NCI-H446 (cell line): ENCODE data around the gene POU2F1.
A peak's percentile ranks its signal among the peaks of the same experiment; 100 is the strongest.

Experiments
- DNase-seq, 2 experiments: peaks; one replicate each; lab custom pipeline; 2025; lab: John Stamatoyannopoulos, UW

POU2F1 gene

GRCh38 chr1:167423684-167424619 lies 203.3 kb downstream of the POU2F1 start:
- no peak for DNase-seq

GRCh38 chr1:167425482-167425881 lies 204.8 kb downstream of the POU2F1 start:
- no peak for DNase-seq

- no peak for DNase-seq
Observed at GRCh38 chr1:167426716-167427115, 206.0 kb downstream of the POU2F1 start.

- peak in 1 of 2 experiments; percentile 51 for DNase-seq
Observed at GRCh38 chr1:167427848-167428247, 207.2 kb downstream of the POU2F1 start.

- DNase-seq, result no peak
Observed at GRCh38 chr1:167428395-167428794, 207.7 kb downstream of the POU2F1 start.

- DNase-seq, result no peak
Observed at GRCh38 chr1:167429612-167430011, 208.9 kb downstream of the POU2F1 start.

GRCh38 chr1:167430134-167430848 lies 209.6 kb downstream of the POU2F1 start:
- DNase-seq, result no peak

- no peak for DNase-seq
Observed at GRCh38 chr1:167430849-167431242, 210.2 kb downstream of the POU2F1 start.

- no peak for DNase-seq
Observed at GRCh38 chr1:167431261-167431908, 210.7 kb downstream of the POU2F1 start.

GRCh38 chr1:167431909-167432650 lies 211.4 kb downstream of the POU2F1 start:
- DNase-seq, result no peak

- DNase-seq, result peak in 1 of 2 experiments; percentile 34
Observed at GRCh38 chr1:167432780-167433179, 212.1 kb downstream of the POU2F1 start.

GRCh38 chr1:167433884-167434283 lies 213.2 kb downstream of the POU2F1 start:
- no peak for DNase-seq

GRCh38 chr1:167434306-167434705 lies 213.6 kb downstream of the POU2F1 start:
- DNase-seq, result no peak

GRCh38 chr1:167435484-167435883 lies 214.8 kb downstream of the POU2F1 start:
- DNase-seq, result no peak

GRCh38 chr1:167438171-167439138 lies 217.8 kb downstream of the POU2F1 start:
- no peak for DNase-seq

- DNase-seq, result no peak
Observed at GRCh38 chr1:167439301-167439988, 218.8 kb downstream of the POU2F1 start.

GRCh38 chr1:167440345-167440744 lies 219.7 kb downstream of the POU2F1 start:
- no peak for DNase-seq

GRCh38 chr1:167440776-167441175 lies 220.1 kb downstream of the POU2F1 start:
- DNase-seq, result no peak

GRCh38 chr1:167441222-167441621 lies 220.5 kb downstream of the POU2F1 start:
- DNase-seq, result no peak
